Measurements from ENCODE around the gene IL17RD. TPM values are rescaled to one million over a fixed set of nuclear protein-coding genes. Genes with fewer than 3 reads are reported as not detected.

The IL17RD gene
- total RNA-seq, 1 donor from 2014 or later, result 0.09 TPM

GRCh38 chr3:57112206-57112605, 52.9 kb downstream of the IL17RD start:
- no peak overlapping the region for H3K27ac Mint-ChIP-seq
- no peak for DNase-seq (ENCODE audit: low spot score)
- no peaks in the 10 kb centered on the region for H3K9me3 Mint-ChIP-seq
- H3K4me1 Mint-ChIP-seq (ENCODE audit: low read depth), result peaks cover 4% of the 10 kb centered on the region
- H3K36me3 Mint-ChIP-seq (ENCODE audit: low read depth), result no peaks in the 10 kb centered on the region
- no peak overlapping the region for H3K4me3 Mint-ChIP-seq (ENCODE audit: low read depth)
- peaks cover 5% of the 10 kb centered on the region for H3K27me3 Mint-ChIP-seq (ENCODE audit: low read depth)
- intact Hi-C loops (cut with micrococcal nuclease), result no loop called here

- Mint-ChIP-seq H3K36me3 (ENCODE audit: low read depth) (no peaks in the 10 kb centered on the region), H3K4me1 (ENCODE audit: low read depth) (peaks cover 4% of the 10 kb centered on the region), H3K27ac (no peak overlapping the region), H3K27me3 (ENCODE audit: low read depth) (peaks cover 5% of the 10 kb centered on the region), H3K9me3 (no peaks in the 10 kb centered on the region), H3K4me3 (ENCODE audit: low read depth) (no peak overlapping the region)
- no peak for DNase-seq (ENCODE audit: low spot score)
- intact Hi-C loops (cut with micrococcal nuclease), result no loop called here
Observed at GRCh38 chr3:57110798-57111197, 54.4 kb downstream of the IL17RD start.

GRCh38 chr3:57110214-57110613, 54.9 kb downstream of the IL17RD start:
- Mint-ChIP-seq H3K4me1 (ENCODE audit: low read depth) (peaks cover 4% of the 10 kb centered on the region), H3K27ac (no peak overlapping the region), H3K4me3 (ENCODE audit: low read depth) (no peak overlapping the region), H3K9me3 (no peaks in the 10 kb centered on the region), H3K36me3 (ENCODE audit: low read depth) (no peaks in the 10 kb centered on the region), H3K27me3 (ENCODE audit: low read depth) (peaks cover 5% of the 10 kb centered on the region)
- DNase-seq (ENCODE audit: low spot score), result no peak
- intact Hi-C loops (cut with micrococcal nuclease), result no loop called here

- Mint-ChIP-seq H3K4me3 (ENCODE audit: low read depth) (no peak overlapping the region), H3K27me3 (ENCODE audit: low read depth) (peaks cover 5% of the 10 kb centered on the region), H3K9me3 (no peaks in the 10 kb centered on the region), H3K27ac (no peak overlapping the region), H3K36me3 (ENCODE audit: low read depth) (no peaks in the 10 kb centered on the region), H3K4me1 (ENCODE audit: low read depth) (peaks cover 4% of the 10 kb centered on the region)
- intact Hi-C loops (cut with micrococcal nuclease), result loop anchor here (10.0 kb wide), 1 partner anchor 115 kb away; the partner anchor contains the start of gene APPL1
- no peak for DNase-seq (ENCODE audit: low spot score)
Observed at GRCh38 chr3:57109437-57110199, 55.5 kb downstream of the IL17RD start.

- no peaks in the 10 kb centered on the region for H3K9me3 Mint-ChIP-seq
- H3K27me3 Mint-ChIP-seq (ENCODE audit: low read depth), result peaks cover 2% of the 10 kb centered on the region
- DNase-seq (ENCODE audit: low spot score), result no peak
- peaks cover 4% of the 10 kb centered on the region for H3K4me1 Mint-ChIP-seq (ENCODE audit: low read depth)
- no peak overlapping the region for H3K4me3 Mint-ChIP-seq (ENCODE audit: low read depth)
- H3K36me3 Mint-ChIP-seq (ENCODE audit: low read depth), result no peaks in the 10 kb centered on the region
- intact Hi-C loops (cut with micrococcal nuclease), result loop anchor here (10.0 kb wide), 1 partner anchor 116 kb away; the partner anchor contains the start of gene APPL1
- no peak overlapping the region for H3K27ac Mint-ChIP-seq
Observed at GRCh38 chr3:57108684-57109083, 56.5 kb downstream of the IL17RD start.

- H3K9me3 Mint-ChIP-seq, result no peaks in the 10 kb centered on the region
- no peak overlapping the region for H3K4me3 Mint-ChIP-seq (ENCODE audit: low read depth)
- no peak for DNase-seq (ENCODE audit: low spot score)
- no peaks in the 10 kb centered on the region for H3K36me3 Mint-ChIP-seq (ENCODE audit: low read depth)
- H3K4me1 Mint-ChIP-seq (ENCODE audit: low read depth), result no peaks in the 10 kb centered on the region
- intact Hi-C loops (cut with micrococcal nuclease), result loop anchor here (10.0 kb wide), 1 partner anchor 119 kb away; the partner anchor contains the start of gene APPL1
- no peak overlapping the region for H3K27ac Mint-ChIP-seq
- peaks cover 6% of the 10 kb centered on the region for H3K27me3 Mint-ChIP-seq (ENCODE audit: low read depth)
Observed at GRCh38 chr3:57105585-57105984, 59.6 kb downstream of the IL17RD start.

- DNase-seq (ENCODE audit: low spot score), result peak; percentile 38
- Mint-ChIP-seq H3K27ac (no peak overlapping the region), H3K9me3 (no peaks in the 10 kb centered on the region), H3K36me3 (ENCODE audit: low read depth) (no peaks in the 10 kb centered on the region), H3K27me3 (ENCODE audit: low read depth) (peaks cover 6% of the 10 kb centered on the region), H3K4me1 (ENCODE audit: low read depth) (no peaks in the 10 kb centered on the region), H3K4me3 (ENCODE audit: low read depth) (no peak overlapping the region)
- intact Hi-C loops (cut with micrococcal nuclease), result loop anchor here (10.0 kb wide), 1 partner anchor 125 kb away; the partner anchor contains the start of gene APPL1
Observed at GRCh38 chr3:57100046-57100695, 65.0 kb downstream of the IL17RD start.

GRCh38 chr3:57098418-57099310, 66.5 kb downstream of the IL17RD start:
- Mint-ChIP-seq H3K36me3 (ENCODE audit: low read depth) (no peaks in the 10 kb centered on the region), H3K9me3 (no peaks in the 10 kb centered on the region), H3K4me3 (ENCODE audit: low read depth) (no peak overlapping the region), H3K4me1 (ENCODE audit: low read depth) (no peaks in the 10 kb centered on the region), H3K27me3 (ENCODE audit: low read depth) (peaks cover 17% of the 10 kb centered on the region), H3K27ac (no peak overlapping the region)
- no peak for DNase-seq (ENCODE audit: low spot score)
- intact Hi-C loops (cut with micrococcal nuclease), result no loop called here

GRCh38 chr3:57097536-57097935, 67.6 kb downstream of the IL17RD start:
- H3K4me3 Mint-ChIP-seq (ENCODE audit: low read depth), result no peak overlapping the region
- no peak overlapping the region for H3K27ac Mint-ChIP-seq
- H3K9me3 Mint-ChIP-seq, result no peaks in the 10 kb centered on the region
- intact Hi-C loops (cut with micrococcal nuclease), result no loop called here
- no peaks in the 10 kb centered on the region for H3K4me1 Mint-ChIP-seq (ENCODE audit: low read depth)
- H3K27me3 Mint-ChIP-seq (ENCODE audit: low read depth), result peaks cover 14% of the 10 kb centered on the region
- no peaks in the 10 kb centered on the region for H3K36me3 Mint-ChIP-seq (ENCODE audit: low read depth)
- DNase-seq (ENCODE audit: low spot score), result no peak

- no peak overlapping the region for H3K4me3 Mint-ChIP-seq (ENCODE audit: low read depth)
- no peak overlapping the region for H3K27ac Mint-ChIP-seq
- DNase-seq (ENCODE audit: low spot score), result no peak
- H3K9me3 Mint-ChIP-seq, result no peaks in the 10 kb centered on the region
- intact Hi-C loops (cut with micrococcal nuclease), result no loop called here
- H3K4me1 Mint-ChIP-seq (ENCODE audit: low read depth), result no peaks in the 10 kb centered on the region
- H3K27me3 Mint-ChIP-seq (ENCODE audit: low read depth), result peaks cover 21% of the 10 kb centered on the region
- H3K36me3 Mint-ChIP-seq (ENCODE audit: low read depth), result no peaks in the 10 kb centered on the region
Observed at GRCh38 chr3:57095363-57095762, 69.8 kb downstream of the IL17RD start.

- intact Hi-C loops (cut with micrococcal nuclease), result no loop called here
- H3K9me3 Mint-ChIP-seq, result no peaks in the 10 kb centered on the region
Observed at GRCh38 chr3:57094575-57094974, 70.6 kb downstream of the IL17RD start.

GRCh38 chr3:57093971-57094535, 71.1 kb downstream of the IL17RD start:
- intact Hi-C loops (cut with micrococcal nuclease), result no loop called here
- H3K9me3 Mint-ChIP-seq, result no peaks in the 10 kb centered on the region
- H3K36me3 Mint-ChIP-seq (ENCODE audit: low read depth), result no peaks in the 10 kb centered on the region
- H3K4me3 Mint-ChIP-seq (ENCODE audit: low read depth), result no peak overlapping the region
- H3K27me3 Mint-ChIP-seq (ENCODE audit: low read depth), result peaks cover 23% of the 10 kb centered on the region
- no peak overlapping the region for H3K27ac Mint-ChIP-seq
- no peaks in the 10 kb centered on the region for H3K4me1 Mint-ChIP-seq (ENCODE audit: low read depth)
- no peak for DNase-seq (ENCODE audit: low spot score)

More at GRCh38 chr3:57094575-57094974, 70.6 kb downstream of the IL17RD start:
- H3K36me3 Mint-ChIP-seq (ENCODE audit: low read depth), result no peaks in the 10 kb centered on the region
- H3K27ac Mint-ChIP-seq, result no peak overlapping the region
- H3K27me3 Mint-ChIP-seq (ENCODE audit: low read depth), result peaks cover 21% of the 10 kb centered on the region
- no peak overlapping the region for H3K4me3 Mint-ChIP-seq (ENCODE audit: low read depth)
- DNase-seq (ENCODE audit: low spot score), result no peak
- H3K4me1 Mint-ChIP-seq (ENCODE audit: low read depth), result no peaks in the 10 kb centered on the region

Data from activated T-helper 2 cell treated with anti-CD3 and anti-CD28 coated beads, Interferon-gamma antibody, Interleukin-2, Interleukin-4, amounts not matched to agents 10 μg/mL and 5 μg/mL and 100 μg/mL, durations not matched to agents 14 hours and 24 hours and 36 hours (primary cell).